Loucy (cell line): Measurements from ENCODE around the gene RPGRIP1L.

Source experiments
- CTCF ChIP-seq: fragments of 200-600 bp; sonication (generic); conservative IDR thresholded peaks from 2 replicates; pipeline ENCODE4 v1.5.1; 2014; ENCODE audit warnings: mild to moderate bottlenecking, antibody characterized with exemption, low read length
- EZH2phosphoT487 ChIP-seq: fragments of 200-600 bp; IDR thresholded peaks from 2 replicates; pipeline ENCODE4 v1.6.1; 2018; ENCODE audit warnings: antibody characterized with exemption, mild to moderate bottlenecking, moderate library complexity, borderline replicate concordance

- TF ChIP-seq CTCF (no peak), EZH2phosphoT487 (no peak)
These were observed 28.8 kb upstream of the RPGRIP1L start for GRCh38 chr16:53732296-53732929.
